ENCODE results near the gene ZNF280B. TPM values are rescaled to one million over a fixed set of nuclear protein-coding genes. Genes with fewer than 3 reads are reported as not detected.

The ZNF280B gene
- under 0.01 and 0.06 TPM in 2 replicates for total RNA-seq

DNA sequence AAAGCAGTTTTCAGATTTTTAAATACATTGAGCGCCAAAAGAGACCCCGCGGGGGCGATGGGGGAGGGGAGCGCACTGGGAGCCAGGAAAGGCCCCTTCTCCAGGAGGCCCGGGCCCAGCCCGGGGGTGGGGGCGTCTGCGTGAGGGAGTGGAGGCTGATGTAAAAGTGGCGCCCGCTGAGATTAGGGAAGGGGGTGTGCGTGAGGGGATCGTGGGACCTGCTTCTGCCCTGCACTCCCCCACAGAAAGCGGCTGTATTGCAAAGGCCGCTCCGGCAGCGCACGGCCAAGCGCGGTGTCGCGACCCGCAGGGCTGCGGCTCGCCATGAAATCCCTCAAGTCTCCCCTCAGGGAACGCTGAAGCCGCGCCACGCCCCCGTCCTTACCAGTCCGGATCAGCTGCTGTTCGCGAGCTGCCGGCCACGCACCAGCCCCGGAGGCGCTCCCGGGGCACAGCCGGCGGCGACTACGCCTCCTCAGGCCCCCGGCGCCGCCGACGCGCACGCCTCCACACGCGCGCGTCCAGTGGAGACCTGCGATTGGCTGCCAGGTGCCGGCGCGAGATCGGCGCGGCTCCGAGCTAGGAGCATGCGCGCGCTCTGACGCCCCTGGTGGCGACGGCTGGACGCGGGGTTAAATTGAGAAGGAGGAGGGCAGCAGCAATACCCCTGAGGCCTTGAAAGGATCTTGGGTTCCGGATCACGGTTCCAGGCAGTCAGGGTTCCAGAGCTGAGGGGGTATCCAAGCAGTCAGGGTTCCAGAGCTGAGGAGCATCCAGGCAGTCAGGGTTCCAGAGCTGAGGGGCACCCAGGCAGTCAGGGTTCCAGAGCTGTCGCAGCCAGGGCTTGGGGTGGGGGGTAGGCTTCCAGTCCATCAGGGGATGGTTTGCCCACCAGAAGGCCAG is at the start of gene ZNF280B:
Gene ZNF280B (minus strand): TSS at position 469 of the 903 bp plus-strand sequence. CDS start 19,344 bp downstream, outside the sequence.

DNA sequence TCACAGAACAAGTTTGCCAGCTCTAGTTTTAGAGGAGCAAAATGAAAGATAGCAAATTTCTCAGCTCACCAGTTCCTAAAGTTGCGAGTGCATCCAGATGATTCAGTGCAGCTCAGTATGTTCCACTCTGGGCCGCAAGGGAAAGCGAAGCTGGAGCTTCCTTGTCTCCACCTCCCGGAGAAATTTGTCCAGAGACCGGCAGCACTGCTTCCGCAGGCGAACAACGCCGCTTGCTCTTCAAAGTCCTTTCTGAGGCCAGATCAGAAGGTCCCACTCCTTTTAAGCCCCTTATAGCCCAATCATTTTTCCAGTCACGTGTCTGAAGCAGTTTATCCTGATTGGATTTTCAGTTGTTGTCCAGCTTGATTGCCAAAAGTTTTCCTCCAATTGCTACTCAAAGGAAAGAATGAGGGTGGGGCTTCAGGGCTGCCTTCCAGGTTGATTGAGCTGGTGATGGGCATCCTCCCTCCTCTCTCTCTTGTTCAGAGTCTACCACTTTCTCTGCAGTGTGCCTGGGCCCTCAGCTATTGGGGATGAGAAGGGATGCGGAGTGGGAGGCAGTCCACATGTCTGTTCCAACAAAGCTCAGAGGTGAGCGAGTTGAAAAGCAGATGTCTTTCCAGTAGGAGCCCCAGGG is 11.6 kb upstream of the ZNF280B start, which contains the start of gene ZNF280A:
Gene ZNF280A (minus strand): TSS at position 251 of the 637 bp plus-strand sequence. CDS start 4,640 bp downstream, outside the sequence.

Other genes starting within 250 kb of the ZNF280B start
- not detected in 2 replicates for gene ZNF280A, start 11.5 kb upstream of the ZNF280B start, total RNA-seq
- 0.06 TPM in 1 of 2 replicates, not detected in the other for gene PRAME, start 50.5 kb upstream of the ZNF280B start, total RNA-seq
- gene GGTLC2, start 135.9 kb upstream of the ZNF280B start, total RNA-seq: not detected in 2 replicates